ENCODE data around the gene KCNK7. TPM values are rescaled to one million over a fixed set of nuclear protein-coding genes. Genes with fewer than 3 reads are reported as not detected.
A peak's percentile ranks its signal among the peaks of the same experiment; 100 is the strongest.

The KCNK7 gene
- polyA plus RNA-seq, 1 of the 3 experiments (the other 2 are of a cell fraction) = 0.58 TPM

DNA sequence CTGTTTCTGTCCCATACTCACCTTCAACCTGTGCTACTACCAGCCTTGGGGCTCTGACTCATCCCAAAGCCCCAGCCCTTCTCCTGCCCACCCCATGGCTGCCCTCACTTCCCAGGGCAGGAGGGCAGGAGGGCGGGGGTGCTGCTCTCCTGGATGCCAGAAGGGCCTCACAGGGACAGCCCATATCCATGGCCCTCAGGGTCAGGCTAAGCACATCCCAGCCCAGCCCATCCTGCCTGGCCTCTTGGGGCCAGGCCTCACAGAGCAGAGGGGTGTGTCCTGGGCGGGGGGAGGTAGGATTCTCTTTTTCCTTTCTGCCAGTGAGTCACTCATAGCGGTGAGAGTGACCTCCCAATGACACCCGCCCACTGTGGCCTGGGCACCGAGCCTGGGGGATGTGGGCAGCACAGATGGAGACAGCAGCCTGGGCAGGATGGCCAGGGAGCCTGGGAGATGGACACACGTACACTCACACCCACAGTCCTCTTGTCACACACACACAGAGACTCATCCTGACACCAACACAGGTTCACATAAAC is 39.8 kb downstream of the KCNK7 start:
- POLR2A ChIA-PET = interaction anchor here (1.0 kb wide), 1 partner anchor 17 kb away, joined by 3 read pairs; the partner anchor contains the start of gene FAM89B
- peak overlapping the region; percentile 87; the same call in 1 of the 2 replicates for H3K9ac ChIP-seq

GRCh38 chr11:65554842-65555430 is 40.7 kb downstream of the KCNK7 start:
- Histone ChIP-seq H3K27me3 (ENCODE audit: insufficient read depth) (no peaks in the 10 kb centered on the region), H4K20me1 (ENCODE audit: insufficient read depth) (peaks cover 21% of the 10 kb centered on the region), H3K36me3 (replicated peaks in 1 of 2; ENCODE audit: control insufficient read depth in 1 of 2, insufficient read depth in 2 of 2, low read length in 1 of 2) (peaks cover 18 to 27% of the 10 kb centered on the region in 2 experiments), H2AFZ (ENCODE audit: low read depth) (no peak overlapping the region), H3K9me3 (no peaks in the 10 kb centered on the region), H3K9me2 (no peaks in the 10 kb centered on the region), H3K4me3 (ENCODE audit: low read depth in 2 of 2, low read length in 1 of 2) (no peak overlapping the region), H3F3A (replicated peaks; ENCODE audit: insufficient read depth) (peaks cover 21% of the 10 kb centered on the region), H3K4me1 (ENCODE audit: control insufficient read depth in 1 of 2, insufficient read depth in 2 of 2, low read depth in 1 of 2, low read length in 1 of 2) (peaks cover 31 to 48% of the 10 kb centered on the region in 2 experiments), H3K27ac (ENCODE audit: low read depth in 2 of 2, low read length in 1 of 2) (peak overlapping the region; percentile 4 to 97; a peak in 3 of 4 replicates), H3K9ac (peak overlapping the region; percentile 4; the same call in 1 of the 2 replicates), H3K79me2 (ENCODE audit: insufficient read depth) (peaks cover 53% of the 10 kb centered on the region), H3K4me2 (peak overlapping the region; percentile 93)
- no peak for DNase-seq
- WGBS (ENCODE audit: low lambda C conversion rate) = 93% methylated on average over 4 of the region's 4 CpGs
- ChIA-PET POLR2A (interaction anchor here (1.0 kb wide), 1 partner anchor 18 kb away, joined by 3 read pairs; the partner anchor contains the start of gene FAM89B), CTCF (interaction anchor here (1.6 to 3.5 kb wide), 2 partner anchors 12 to 18 kb away, joined by 10 to 53 read pairs; partner anchors contain the start of gene FAM89B)
- TF ChIP-seq, protein P1, sequence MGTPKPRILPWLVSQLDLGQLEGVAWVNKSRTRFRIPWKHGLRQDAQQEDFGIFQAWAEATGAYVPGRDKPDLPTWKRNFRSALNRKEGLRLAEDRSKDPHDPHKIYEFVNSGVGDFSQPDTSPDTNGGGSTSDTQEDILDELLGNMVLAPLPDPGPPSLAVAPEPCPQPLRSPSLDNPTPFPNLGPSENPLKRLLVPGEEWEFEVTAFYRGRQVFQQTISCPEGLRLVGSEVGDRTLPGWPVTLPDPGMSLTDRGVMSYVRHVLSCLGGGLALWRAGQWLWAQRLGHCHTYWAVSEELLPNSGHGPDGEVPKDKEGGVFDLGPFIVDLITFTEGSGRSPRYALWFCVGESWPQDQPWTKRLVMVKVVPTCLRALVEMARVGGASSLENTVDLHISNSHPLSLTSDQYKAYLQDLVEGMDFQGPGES (IDR thresholded peaks at IDR 0.05; ENCODE audit: low read depth, low read length) = no peak
- no peak for TF ChIP-seq FOXJ3 (CRISPR knock-in tag; IDR thresholded peaks at IDR 0.05)
- TF ChIP-seq MXI1 (IDR thresholded peaks at IDR 0.05; ENCODE audit: low read depth, low read length) = no peak
- TF ChIP-seq PBX3 (IDR thresholded peaks at IDR 0.05) = no peak
- TF ChIP-seq EP300 (IDR thresholded peaks at IDR 0.05; ENCODE audit: borderline replicate concordance in 1 of 2, low read depth in 1 of 2, low read length in 1 of 2) = no peak
- no peak for TF ChIP-seq SIN3A (IDR thresholded peaks at IDR 0.05; ENCODE audit: borderline replicate concordance, low read depth, low read length)
- TF ChIP-seq, protein P2, sequence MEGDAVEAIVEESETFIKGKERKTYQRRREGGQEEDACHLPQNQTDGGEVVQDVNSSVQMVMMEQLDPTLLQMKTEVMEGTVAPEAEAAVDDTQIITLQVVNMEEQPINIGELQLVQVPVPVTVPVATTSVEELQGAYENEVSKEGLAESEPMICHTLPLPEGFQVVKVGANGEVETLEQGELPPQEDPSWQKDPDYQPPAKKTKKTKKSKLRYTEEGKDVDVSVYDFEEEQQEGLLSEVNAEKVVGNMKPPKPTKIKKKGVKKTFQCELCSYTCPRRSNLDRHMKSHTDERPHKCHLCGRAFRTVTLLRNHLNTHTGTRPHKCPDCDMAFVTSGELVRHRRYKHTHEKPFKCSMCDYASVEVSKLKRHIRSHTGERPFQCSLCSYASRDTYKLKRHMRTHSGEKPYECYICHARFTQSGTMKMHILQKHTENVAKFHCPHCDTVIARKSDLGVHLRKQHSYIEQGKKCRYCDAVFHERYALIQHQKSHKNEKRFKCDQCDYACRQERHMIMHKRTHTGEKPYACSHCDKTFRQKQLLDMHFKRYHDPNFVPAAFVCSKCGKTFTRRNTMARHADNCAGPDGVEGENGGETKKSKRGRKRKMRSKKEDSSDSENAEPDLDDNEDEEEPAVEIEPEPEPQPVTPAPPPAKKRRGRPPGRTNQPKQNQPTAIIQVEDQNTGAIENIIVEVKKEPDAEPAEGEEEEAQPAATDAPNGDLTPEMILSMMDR (IDR thresholded peaks at IDR 0.05) = no peak
- no peak for TF ChIP-seq RCOR1 (IDR thresholded peaks at IDR 0.05; ENCODE audit: low read length)
- no peak for TF ChIP-seq FOXM1 (IDR thresholded peaks at IDR 0.05; ENCODE audit: low read depth)
- no peak for TF ChIP-seq CHD2 (IDR thresholded peaks at IDR 0.05; ENCODE audit: low read length, partially characterized antibody)

More for the DNA sequence above, 39.8 kb downstream of the KCNK7 start:
- no peaks in the 10 kb centered on the region for H3K9me3 ChIP-seq
- CTCF ChIA-PET = interaction anchor here (1.4 to 3.5 kb wide), 4 partner anchors 13 to 38 kb away, joined by 6 to 53 read pairs (median 9); partner anchors contain the start of genes FAM89B and ZNRD2
- peak; percentile 64 for DNase-seq
- H4K20me1 ChIP-seq (ENCODE audit: insufficient read depth) = peaks cover 21% of the 10 kb centered on the region
- WGBS (ENCODE audit: low lambda C conversion rate) = 22% methylated on average over 3 of the region's 6 CpGs
- TF ChIP-seq RFX5 (IDR thresholded peaks at IDR 0.05; ENCODE audit: low read length) (no peak), SIN3A (IDR thresholded peaks at IDR 0.05; ENCODE audit: borderline replicate concordance, low read depth, low read length) (peak; percentile 84; the same call in 1 of the 2 replicates), NRF1 (IDR thresholded peaks at IDR 0.05; ENCODE audit: low read depth, low read length) (no peak), GATA2 (CRISPR knock-in tag; IDR thresholded peaks at IDR 0.05) (no peak), TEAD4 (IDR thresholded peaks at IDR 0.05; ENCODE audit: borderline replicate concordance, insufficient read depth) (peak; percentile 54; the same call in 1 of the 2 replicates), POLR2AphosphoS5 (IDR thresholded peaks at IDR 0.05; ENCODE audit: low read depth, low read length) (peak; percentile 34; the same call in 1 of the 2 replicates), RXRA (IDR thresholded peaks at IDR 0.05; ENCODE audit: borderline replicate concordance, low read depth) (peak; percentile 100), EP300 (IDR thresholded peaks at IDR 0.05; ENCODE audit: borderline replicate concordance in 1 of 2, low read depth in 1 of 2, low read length in 1 of 2) (peak in 1 of 2 experiments; percentile 63; a peak in 1 of 4 replicates), PBX3 (IDR thresholded peaks at IDR 0.05) (peak; percentile 63), JUND (IDR thresholded peaks at IDR 0.05) (peak; percentile 81; the same call in 1 of the 2 replicates), TCF12 (IDR thresholded peaks at IDR 0.05) (peak; percentile 88), FOSL2 (IDR thresholded peaks at IDR 0.05; ENCODE audit: borderline replicate concordance, low read depth) (peak; percentile 86), NFIC (IDR thresholded peaks at IDR 0.05; ENCODE audit: borderline replicate concordance) (peak; percentile 88), CHD2 (IDR thresholded peaks at IDR 0.05; ENCODE audit: low read length, partially characterized antibody) (peak; percentile 45), TAF1 (IDR thresholded peaks at IDR 0.05; ENCODE audit: borderline replicate concordance, low read depth, low read length) (0 out of 2 replicates have a peak, but pooled peaks have one; percentile 29)
- TF ChIP-seq, protein P3, sequence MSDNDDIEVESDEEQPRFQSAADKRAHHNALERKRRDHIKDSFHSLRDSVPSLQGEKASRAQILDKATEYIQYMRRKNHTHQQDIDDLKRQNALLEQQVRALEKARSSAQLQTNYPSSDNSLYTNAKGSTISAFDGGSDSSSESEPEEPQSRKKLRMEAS (IDR thresholded peaks at IDR 0.05; ENCODE audit: low read depth) = peak; percentile 81
- H3K36me3 ChIP-seq (replicated peaks in 1 of 2; ENCODE audit: control insufficient read depth in 1 of 2, insufficient read depth in 2 of 2, low read length in 1 of 2) = peaks cover 13 to 26% of the 10 kb centered on the region in 2 experiments
- H3K4me3 ChIP-seq (ENCODE audit: low read depth in 2 of 2, low read length in 1 of 2) = peak overlapping the region in 1 of 2 experiments; percentile 85; a peak in 2 of 4 replicates
- peak overlapping the region; percentile 93 for H3K4me2 ChIP-seq
- peak overlapping the region; percentile 4 to 97; a peak in 3 of 4 replicates for H3K27ac ChIP-seq (ENCODE audit: low read depth in 2 of 2, low read length in 1 of 2)
- peaks cover 53% of the 10 kb centered on the region for H3K79me2 ChIP-seq (ENCODE audit: insufficient read depth)
- H3K9me2 ChIP-seq = no peaks in the 10 kb centered on the region
- H2AFZ ChIP-seq (ENCODE audit: low read depth) = no peak overlapping the region
- H3K27me3 ChIP-seq (ENCODE audit: insufficient read depth) = no peaks in the 10 kb centered on the region
- H3F3A ChIP-seq (replicated peaks; ENCODE audit: insufficient read depth) = peaks cover 30% of the 10 kb centered on the region
- H3K4me1 ChIP-seq (ENCODE audit: control insufficient read depth in 1 of 2, insufficient read depth in 2 of 2, low read depth in 1 of 2, low read length in 1 of 2) = peaks cover 38 to 56% of the 10 kb centered on the region in 2 experiments

Data from SK-N-SH (cell line).